ENCODE results near the gene RGS19. TPM values are rescaled to one million over a fixed set of nuclear protein-coding genes. Genes with fewer than 3 reads are reported as not detected.
"Not testable (repeated sequence)": the region's sequence is repeated elsewhere in the genome, so short reads cannot be mapped to it uniquely, and the experiment has no call there.

The RGS19 gene
- total RNA-seq, 1 experiment from 2014 or later, result 12.8 TPM

DNA sequence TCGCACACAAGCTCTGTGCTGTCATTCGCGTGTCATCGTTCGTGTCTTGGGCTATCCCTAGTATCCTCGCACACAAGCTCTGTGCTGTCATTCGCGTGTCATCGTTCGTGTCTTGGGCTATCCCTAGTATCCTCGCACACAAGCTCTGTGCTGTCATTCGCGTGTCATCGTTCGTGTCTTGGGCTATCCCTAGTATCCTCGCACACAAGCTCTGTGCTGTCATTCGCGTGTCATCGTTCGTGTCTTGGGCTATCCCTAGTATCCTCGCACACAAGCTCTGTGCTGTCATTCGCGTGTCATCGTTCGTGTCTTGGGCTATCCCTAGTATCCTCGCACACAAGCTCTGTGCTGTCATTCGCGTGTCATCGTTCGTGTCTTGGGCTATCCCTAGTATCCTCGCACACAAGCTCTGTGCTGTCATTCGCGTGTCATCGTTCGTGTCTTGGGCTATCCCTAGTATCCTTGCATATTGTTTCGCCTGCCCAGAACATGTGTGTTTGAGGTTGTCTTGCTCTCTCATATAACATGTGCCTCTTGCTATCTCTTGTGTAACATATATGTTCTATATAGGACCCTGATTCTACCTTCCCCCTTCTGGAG is 8.0 kb upstream of the RGS19 start:
- not testable (repeated sequence) for H4K91ac ChIP-seq (ENCODE audit: insufficient read length, low read depth, low read length); H3K4me1 ChIP-seq (ENCODE audit: insufficient read depth, low read length); H3K4ac ChIP-seq (ENCODE audit: low read depth, low read length); H2AK5ac ChIP-seq (ENCODE audit: insufficient read length, low read length); H3K4me3 Mint-ChIP-seq; H3K23ac ChIP-seq (ENCODE audit: insufficient read length, low read depth, low read length); H3K18ac ChIP-seq (ENCODE audit: insufficient read length, low read depth, low read length); H4K5ac ChIP-seq (ENCODE audit: insufficient read length, low read depth, low read length); H3K36me3 Mint-ChIP-seq (ENCODE audit: insufficient read depth in 1 of 3, low read depth in 3 of 3); H2BK5ac ChIP-seq (ENCODE audit: insufficient read length, low read length); H3K56ac ChIP-seq (ENCODE audit: insufficient read length, low read depth, low read length); H3K27ac ChIP-seq (ENCODE audit: insufficient read length, low read depth, low read length); H2BK15ac ChIP-seq (ENCODE audit: low read depth, low read length); H3K9me3 ChIP-seq (ENCODE audit: control insufficient read depth, low read depth, low read length); H2BK20ac ChIP-seq (ENCODE audit: low read depth, low read length, poor library complexity, severe bottlenecking); H3K4me2 ChIP-seq (ENCODE audit: insufficient read depth, insufficient read length, low read length); H2BK120ac ChIP-seq (ENCODE audit: low read depth, low read length, poor library complexity, severe bottlenecking); H3K27me3 ChIP-seq (ENCODE audit: insufficient read depth, low read length); H3K14ac ChIP-seq (ENCODE audit: insufficient read depth, low read length); H3K27ac Mint-ChIP-seq; H3K9me3 Mint-ChIP-seq; H3K9ac ChIP-seq (ENCODE audit: extremely low read depth, insufficient read length, low read length); H4K8ac ChIP-seq (replicated peaks; ENCODE audit: insufficient read length, low read depth, low read length); DNase-seq; H2BK12ac ChIP-seq (ENCODE audit: insufficient read length, low read depth, low read length); H2AFZ ChIP-seq (ENCODE audit: low read length); H3K79me2 ChIP-seq (ENCODE audit: insufficient read depth, low read length); H3K79me1 ChIP-seq (ENCODE audit: insufficient read depth, low read depth, low read length, poor library complexity, severe bottlenecking); H3T11ph ChIP-seq (ENCODE audit: low read length); H4K20me1 ChIP-seq (ENCODE audit: control insufficient read depth, insufficient read depth, insufficient read length)
- WGBS (ENCODE audit: extremely low coverage, insufficient read length, low lambda C conversion rate), result no CpG with 5 or more reads among the region's 36 CpGs
- Mint-ChIP-seq H3K27me3 (ENCODE audit: low read depth) (peaks cover 59% of the 10 kb centered on the region), H3K4me1 (peaks cover 13 to 25% of the 10 kb centered on the region in 2 experiments)
- peaks cover 13% of the 10 kb centered on the region for H3K23me2 ChIP-seq (ENCODE audit: insufficient read length, low read depth, low read length, poor library complexity, severe bottlenecking)

Measured in H9 (cell line).